IMR-90 (cell line): Measurements from ENCODE around the gene TMEM37. TPM values are rescaled to one million over a fixed set of nuclear protein-coding genes. Genes with fewer than 3 reads are reported as not detected.

Source experiments
- ATAC-seq: fragments of 200-7000 bp; cut with Tn5 transposase; 2 replicates; pipeline ENCODE4 v1.9.1; 2020; ENCODE audit warnings: low read depth, mild to moderate bottlenecking, moderate library complexity
- BruUV-seq: library from RNA; stranded (reverse); fragments of 400-500 nt; replicated peaks from 2 replicates; lab custom pipeline; 2021; lab: Mats Ljungman, UMichigan
- CTCF ChIA-PET: fragments of 300-600 bp; formaldehyde crosslinking; extraction: SDS; loops from one replicate; lab custom pipeline; 2021; ENCODE audit warnings: antibody characterized with exemption; lab: Yijun Ruan, JAX
- POLR2A ChIA-PET: fragments of 300-600 bp; sonication (Branson Sonifier 250); formaldehyde crosslinking; loops from one replicate; lab custom pipeline; 2022; ENCODE audit warnings: antibody characterized with exemption; ENCODE audit not compliant: unreplicated experiment; lab: Charles Lee
- DNase-seq: peaks from one replicate; pipeline ENCODE4 v3.0.0; 2013
- H2AFZ ChIP-seq: replicated peaks from 2 replicates; pipeline ENCODE3; 2013; ENCODE audit warnings: low read length, mild to moderate bottlenecking; ENCODE audit not compliant: poor library complexity
- H2AK5ac ChIP-seq: 2 replicates; pipeline ENCODE4 v1.6.1; 2013; ENCODE audit warnings: low read depth, low read length, inconsistent platforms
- H2AK9ac ChIP-seq: replicated peaks from 2 replicates; pipeline ENCODE3; 2013; ENCODE audit warnings: mild to moderate bottlenecking, low read depth, low read length, moderate library complexity; ENCODE audit not compliant: poor library complexity
- H2BK120ac ChIP-seq: 2 replicates; pipeline ENCODE4 v1.6.1; 2013; ENCODE audit warnings: low read depth, low read length, inconsistent platforms
- H2BK15ac ChIP-seq: 3 replicates; pipeline ENCODE4 v1.6.1; 2013; ENCODE audit warnings: low read depth, low read length, inconsistent platforms
- H2BK20ac ChIP-seq: 2 replicates; pipeline ENCODE4 v1.6.1; 2013; ENCODE audit warnings: low read depth, mild to moderate bottlenecking, inconsistent platforms, low read length, moderate library complexity
- H2BK5ac ChIP-seq: 2 replicates; pipeline ENCODE4 v1.6.1; 2013; ENCODE audit warnings: mild to moderate bottlenecking, low read depth, low read length, inconsistent platforms; ENCODE audit not compliant: poor library complexity, severe bottlenecking
- H3K14ac ChIP-seq: replicated peaks from 2 replicates; pipeline ENCODE4 v1.6.1; 2013; ENCODE audit warnings: low read depth, low read length, inconsistent platforms
- H3K18ac ChIP-seq: 2 replicates; pipeline ENCODE4 v1.6.1; 2013; ENCODE audit warnings: low read depth, low read length, control low read depth
- H3K23ac ChIP-seq: 2 replicates; pipeline ENCODE4 v1.6.1; 2013; ENCODE audit warnings: low read depth, low read length, inconsistent platforms
- H3K27ac ChIP-seq: 2 replicates; pipeline ENCODE4 v1.5.1; 2013; ENCODE audit warnings: mild to moderate bottlenecking, control low read depth, low read length; ENCODE audit not compliant: insufficient read depth
- H3K27me3 ChIP-seq: 2 replicates; pipeline ENCODE4 v1.6.1; 2013; ENCODE audit warnings: low read length; ENCODE audit not compliant: control insufficient read depth, insufficient read depth
- H3K36me3 ChIP-seq: 2 replicates; pipeline ENCODE4 v1.6.1; 2013; ENCODE audit warnings: low read length, mixed read lengths; ENCODE audit not compliant: control insufficient read depth, insufficient read depth
- H3K4ac ChIP-seq: 2 replicates; pipeline ENCODE4 v1.6.1; 2013; ENCODE audit warnings: low read depth, low read length, inconsistent platforms
- H3K4me1 ChIP-seq: 2 replicates; pipeline ENCODE4 v1.6.1; 2013; ENCODE audit warnings: low read length, mixed read lengths; ENCODE audit not compliant: control insufficient read depth, insufficient read depth
- H3K4me2 ChIP-seq: 2 replicates; pipeline ENCODE4 v1.6.1; 2013; ENCODE audit warnings: low read depth, mild to moderate bottlenecking, control low read depth, low read length, moderate library complexity
- H3K4me3 ChIP-seq: 2 replicates; pipeline ENCODE4 v1.5.1; 2013; ENCODE audit warnings: low read depth, mild to moderate bottlenecking, control low read depth, low read length, moderate library complexity; ENCODE audit not compliant: insufficient read depth
- H3K56ac ChIP-seq: 2 replicates; pipeline ENCODE4 v1.6.1; 2013; ENCODE audit warnings: low read length, inconsistent platforms; ENCODE audit not compliant: insufficient read depth; ENCODE audit errors: extremely low read depth
- H3K79me1 ChIP-seq, 2 experiments: 2 replicates each; pipeline ENCODE4 v1.6.1; 2013; ENCODE audit warnings: low read length in 2 of 2, inconsistent platforms in 1 of 2, low read depth in 1 of 2
- H3K9ac ChIP-seq: 2 replicates; pipeline ENCODE4 v1.6.1; 2013; ENCODE audit warnings: low read depth, low read length, control low read depth
- H3K9me1 ChIP-seq: 2 replicates; pipeline ENCODE4 v1.6.1; 2013; ENCODE audit warnings: low read length, inconsistent platforms; ENCODE audit not compliant: insufficient read depth
- H3K9me3 ChIP-seq: 2 replicates; pipeline ENCODE4 v1.6.1; 2013; ENCODE audit warnings: low read length; ENCODE audit not compliant: control insufficient read depth, insufficient read depth
- H4K20me1 ChIP-seq: 2 replicates; pipeline ENCODE4 v1.6.1; 2013; ENCODE audit warnings: low read length, inconsistent platforms; ENCODE audit not compliant: insufficient read depth
- H4K5ac ChIP-seq: 2 replicates; pipeline ENCODE4 v1.6.1; 2013; ENCODE audit warnings: mild to moderate bottlenecking, low read depth, low read length, control low read depth
- H4K8ac ChIP-seq, 2 experiments: 2 replicates each; pipeline ENCODE4 v1.6.1; 2013; ENCODE audit warnings: low read depth in 2 of 2, low read length in 2 of 2, control low read depth in 1 of 2, inconsistent platforms in 1 of 2
- H4K91ac ChIP-seq: 2 replicates; pipeline ENCODE4 v1.6.1; 2013; ENCODE audit warnings: low read depth, low read length, inconsistent platforms; ENCODE audit not compliant: insufficient read depth
- BHLHE40 ChIP-seq: fragments of 150-350 bp; IDR thresholded peaks from 2 replicates; pipeline ENCODE4 v1.6.1; 2016; ENCODE audit warnings: mild to moderate bottlenecking, low read depth, low read length
- CEBPB ChIP-seq: IDR thresholded peaks from 2 replicates; pipeline ENCODE4 v1.6.1; 2012; ENCODE audit warnings: low read depth, low read length, improper control_type of control experiment
- CHD1 ChIP-seq: IDR thresholded peaks from 2 replicates; pipeline ENCODE4 v1.6.1; 2012; ENCODE audit warnings: low read depth, low read length, improper control_type of control experiment
- FOS ChIP-seq: fragments of 150-350 bp; IDR thresholded peaks from 2 replicates; pipeline ENCODE4 v1.6.1; 2016; ENCODE audit warnings: low read depth, low read length
- MAFK ChIP-seq: IDR thresholded peaks from 2 replicates; pipeline ENCODE4 v1.6.1; 2012; ENCODE audit warnings: low read depth, low read length, improper control_type of control experiment
- MAZ ChIP-seq: IDR thresholded peaks from 2 replicates; pipeline ENCODE4 v1.6.1; 2012; ENCODE audit warnings: low read depth, mild to moderate bottlenecking, low read length, improper control_type of control experiment, moderate library complexity, borderline replicate concordance
- MXI1 ChIP-seq: IDR thresholded peaks from 2 replicates; pipeline ENCODE4 v1.6.1; 2012; ENCODE audit warnings: low read depth, mild to moderate bottlenecking, low read length, moderate library complexity, borderline replicate concordance
- NFE2L2 ChIP-seq: fragments of 150-350 bp; IDR thresholded peaks from 2 replicates; pipeline ENCODE4 v1.6.1; 2016; ENCODE audit warnings: low read depth, mild to moderate bottlenecking, low read length
- POLR2A ChIP-seq: IDR thresholded peaks from 2 replicates; pipeline ENCODE4 v1.6.1; 2012; ENCODE audit warnings: mild to moderate bottlenecking, low read depth, low read length
- RAD21 ChIP-seq: IDR thresholded peaks from 2 replicates; pipeline ENCODE4 v1.6.1; 2012; ENCODE audit warnings: low read length, improper control_type of control experiment
- RCOR1 ChIP-seq: IDR thresholded peaks from 2 replicates; pipeline ENCODE4 v1.6.1; 2012; ENCODE audit warnings: mild to moderate bottlenecking, low read length, improper control_type of control experiment; ENCODE audit not compliant: insufficient replicate concordance
- RFX5 ChIP-seq: IDR thresholded peaks from 2 replicates; pipeline ENCODE4 v1.8.0; 2012; ENCODE audit warnings: low read depth, mild to moderate bottlenecking, low read length, moderate library complexity
- SMC3 ChIP-seq: fragments of 150-350 bp; IDR thresholded peaks from 2 replicates; pipeline ENCODE4 v1.6.1; 2016; ENCODE audit warnings: low read depth, mild to moderate bottlenecking, antibody characterized with exemption, low read length, moderate library complexity
- WGBS, 2 experiments: methylation state at CpG; one replicate each; pipeline versions ENCODE4 v1.1.5 to v1.1.7; 2013; ENCODE audit warnings: missing lambda C conversion rate in 2 of 2; ENCODE audit not compliant: insufficient read length in 1 of 2; ENCODE audit errors: extremely low coverage in 2 of 2; 5-methylcytosine and 5-hydroxymethylcytosine counted together
- dilution Hi-C: fragments of 300-500 bp; cut with HindIII; formaldehyde crosslinking; loops from one replicate; pipeline ENCODE4 v1.14.3; 2018; ENCODE audit warnings: low sequenced_read_pairs; ENCODE audit not compliant: unreplicated experiment
- in situ Hi-C: fragments of 300-500 bp; cut with MboI; formaldehyde crosslinking; loops from 3 replicates; pipeline ENCODE4 v1.14.3; 2019; ENCODE audit warnings: low sequenced_read_pairs, inconsistent platforms, mixed read lengths
- intact Hi-C: fragments of 100-400 bp; cut with micrococcal nuclease; formaldehyde crosslinking; loops from 2 replicates; pipeline ENCODE4 v1.10.0; 2022
- polyA plus RNA-seq, 3 experiments: library from polyadenylated mRNA; depleted of rRNA; stranded (reverse); fragments of >200 nt; gene quantifications; 2 replicates each; pipeline ENCODE4 v1.2.3, GENCODE V29; 2012; ENCODE audit warnings: low replicate concordance in 1 of 3
- total RNA-seq: library from RNA; depleted of rRNA; stranded (reverse); fragments of >200 nt; gene quantifications from 2 replicates; pipeline ENCODE4 v1.2.3, GENCODE V29; 2012
- TF ChIP-seq, protein P1 (sequence below): fragments of 150-350 bp; IDR thresholded peaks from 2 replicates; pipeline ENCODE4 v1.6.1; 2017; ENCODE audit warnings: mild to moderate bottlenecking, antibody characterized with exemption, low read length, low read depth
- TF ChIP-seq, protein P2 (sequence below): conservative IDR thresholded peaks from 2 replicates; pipeline ENCODE4 v1.5.1; 2012; ENCODE audit warnings: mild to moderate bottlenecking, low read depth, low read length, improper control_type of control experiment
- TF ChIP-seq, protein P3 (sequence below): fragments of 150-350 bp; IDR thresholded peaks from 2 replicates; pipeline ENCODE4 v1.6.1; 2016; ENCODE audit warnings: low read depth, mild to moderate bottlenecking, low read length, moderate library complexity, borderline replicate concordance

Gene TMEM37
- total and polyA plus RNA-seq, 2 of the 4 experiments (the other 2 are of a cell fraction), result under 0.01 to 0.39 TPM

DNA sequence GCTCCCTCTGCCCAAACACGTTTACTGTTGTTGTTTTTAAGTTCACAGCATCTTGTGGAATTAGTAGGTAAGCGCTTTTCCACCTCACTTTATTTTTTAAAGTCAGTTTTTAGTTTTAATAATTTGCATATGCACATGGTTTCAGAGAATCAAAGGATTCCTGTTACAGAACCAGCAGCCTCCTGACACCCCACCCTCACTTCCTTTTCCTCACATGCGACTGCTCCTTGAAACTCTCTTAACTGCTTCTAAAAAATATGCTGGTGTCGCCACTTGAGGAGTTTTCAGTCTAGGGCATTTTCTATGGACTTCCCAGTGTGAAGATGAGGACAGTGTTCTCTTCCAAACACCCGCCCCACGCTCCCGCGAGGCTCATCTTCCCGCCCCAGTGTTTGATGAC, 14.4 kb downstream of the TMEM37 start:
- H2BK120ac ChIP-seq, result no peak overlapping the region
- DNase-seq, result no peak
- TF ChIP-seq SMC3, result no peak
- TF ChIP-seq FOS, result no peak
- TF ChIP-seq MAFK, result no peak
- TF ChIP-seq MAZ, result no peak
- TF ChIP-seq CEBPB, result no peak
- TF ChIP-seq, protein P1, sequence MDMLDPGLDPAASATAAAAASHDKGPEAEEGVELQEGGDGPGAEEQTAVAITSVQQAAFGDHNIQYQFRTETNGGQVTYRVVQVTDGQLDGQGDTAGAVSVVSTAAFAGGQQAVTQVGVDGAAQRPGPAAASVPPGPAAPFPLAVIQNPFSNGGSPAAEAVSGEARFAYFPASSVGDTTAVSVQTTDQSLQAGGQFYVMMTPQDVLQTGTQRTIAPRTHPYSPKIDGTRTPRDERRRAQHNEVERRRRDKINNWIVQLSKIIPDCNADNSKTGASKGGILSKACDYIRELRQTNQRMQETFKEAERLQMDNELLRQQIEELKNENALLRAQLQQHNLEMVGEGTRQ, result no peak
- TF ChIP-seq RAD21, result no peak
- no peak for TF ChIP-seq RFX5
- no peak for TF ChIP-seq NFE2L2
- no peak for TF ChIP-seq MXI1
- TF ChIP-seq RCOR1, result no peak
- TF ChIP-seq, protein P2, sequence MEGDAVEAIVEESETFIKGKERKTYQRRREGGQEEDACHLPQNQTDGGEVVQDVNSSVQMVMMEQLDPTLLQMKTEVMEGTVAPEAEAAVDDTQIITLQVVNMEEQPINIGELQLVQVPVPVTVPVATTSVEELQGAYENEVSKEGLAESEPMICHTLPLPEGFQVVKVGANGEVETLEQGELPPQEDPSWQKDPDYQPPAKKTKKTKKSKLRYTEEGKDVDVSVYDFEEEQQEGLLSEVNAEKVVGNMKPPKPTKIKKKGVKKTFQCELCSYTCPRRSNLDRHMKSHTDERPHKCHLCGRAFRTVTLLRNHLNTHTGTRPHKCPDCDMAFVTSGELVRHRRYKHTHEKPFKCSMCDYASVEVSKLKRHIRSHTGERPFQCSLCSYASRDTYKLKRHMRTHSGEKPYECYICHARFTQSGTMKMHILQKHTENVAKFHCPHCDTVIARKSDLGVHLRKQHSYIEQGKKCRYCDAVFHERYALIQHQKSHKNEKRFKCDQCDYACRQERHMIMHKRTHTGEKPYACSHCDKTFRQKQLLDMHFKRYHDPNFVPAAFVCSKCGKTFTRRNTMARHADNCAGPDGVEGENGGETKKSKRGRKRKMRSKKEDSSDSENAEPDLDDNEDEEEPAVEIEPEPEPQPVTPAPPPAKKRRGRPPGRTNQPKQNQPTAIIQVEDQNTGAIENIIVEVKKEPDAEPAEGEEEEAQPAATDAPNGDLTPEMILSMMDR, result no peak
- TF ChIP-seq POLR2A, result no peak
- no peak for TF ChIP-seq CHD1
- TF ChIP-seq, protein P3, sequence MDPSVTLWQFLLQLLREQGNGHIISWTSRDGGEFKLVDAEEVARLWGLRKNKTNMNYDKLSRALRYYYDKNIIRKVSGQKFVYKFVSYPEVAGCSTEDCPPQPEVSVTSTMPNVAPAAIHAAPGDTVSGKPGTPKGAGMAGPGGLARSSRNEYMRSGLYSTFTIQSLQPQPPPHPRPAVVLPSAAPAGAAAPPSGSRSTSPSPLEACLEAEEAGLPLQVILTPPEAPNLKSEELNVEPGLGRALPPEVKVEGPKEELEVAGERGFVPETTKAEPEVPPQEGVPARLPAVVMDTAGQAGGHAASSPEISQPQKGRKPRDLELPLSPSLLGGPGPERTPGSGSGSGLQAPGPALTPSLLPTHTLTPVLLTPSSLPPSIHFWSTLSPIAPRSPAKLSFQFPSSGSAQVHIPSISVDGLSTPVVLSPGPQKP, result no peak
- TF ChIP-seq BHLHE40, result no peak
- H3K9me3 ChIP-seq, result no peaks in the 10 kb centered on the region
- H2BK15ac ChIP-seq, result no peak overlapping the region
- H2AK5ac ChIP-seq, result no peak overlapping the region
- no peak overlapping the region for H4K8ac ChIP-seq
- H2AK9ac ChIP-seq, result no peak overlapping the region
- H3K23ac ChIP-seq, result no peak overlapping the region
- BruUV-seq, result no TSS peak
- WGBS, 2 experiments, result no CpG with 5 or more reads among the region's 9 CpGs
- H4K91ac ChIP-seq, result no peak overlapping the region
- no peaks in the 10 kb centered on the region for H3K36me3 ChIP-seq
- dilution Hi-C loops, result no loop called here
- POLR2A ChIA-PET, result no interaction called here
- no peak overlapping the region for H3K4ac ChIP-seq
- no peaks in the 10 kb centered on the region for H4K20me1 ChIP-seq
- no peak overlapping the region for H3K56ac ChIP-seq
- H3K9me1 ChIP-seq, result no peaks in the 10 kb centered on the region
- H3K4me1 ChIP-seq, result no peaks in the 10 kb centered on the region
- H2BK5ac ChIP-seq, result no peak overlapping the region
- no peak overlapping the region for H2BK20ac ChIP-seq
- no peak overlapping the region for H3K14ac ChIP-seq
- intact Hi-C loops, result no loop called here
- CTCF ChIA-PET, result no interaction called here
- in situ Hi-C loops, result no loop called here
- no peak overlapping the region for H3K4me2 ChIP-seq
- no peaks in the 10 kb centered on the region for H3K79me1 ChIP-seq
- ATAC-seq, result no peak
- no peak overlapping the region for H3K18ac ChIP-seq
- H3K27ac ChIP-seq, result no peak overlapping the region
- no peak overlapping the region for H3K4me3 ChIP-seq
- H4K5ac ChIP-seq, result no peak overlapping the region
- no peak overlapping the region for H2AFZ ChIP-seq
- peaks cover 3% of the 10 kb centered on the region; the same call in 1 of the 2 replicates for H3K27me3 ChIP-seq
- no peak overlapping the region for H3K9ac ChIP-seq
